B cell (primary cell): ENCODE measurements around the gene SHROOM2.
"Not testable (repeated sequence)": the region's sequence is repeated elsewhere in the genome, so short reads cannot be mapped to it uniquely, and the experiment has no call there.

ENCODE experiments used
- EZH2 ChIP-seq: IDR thresholded peaks from 2 replicates; pipeline ENCODE4 v1.6.1; 2012; ENCODE audit warnings: borderline replicate concordance, low read depth, mild to moderate bottlenecking, moderate library complexity, low read length; ENCODE audit not compliant: insufficient read depth, poor library complexity, severe bottlenecking
- TF ChIP-seq, protein P1 (sequence below): fragments of 200-600 bp; IDR thresholded peaks from one replicate; pipeline ENCODE4 v1.8.0; 2022; ENCODE audit warnings: antibody characterized with exemption, mild to moderate bottlenecking

DNA sequence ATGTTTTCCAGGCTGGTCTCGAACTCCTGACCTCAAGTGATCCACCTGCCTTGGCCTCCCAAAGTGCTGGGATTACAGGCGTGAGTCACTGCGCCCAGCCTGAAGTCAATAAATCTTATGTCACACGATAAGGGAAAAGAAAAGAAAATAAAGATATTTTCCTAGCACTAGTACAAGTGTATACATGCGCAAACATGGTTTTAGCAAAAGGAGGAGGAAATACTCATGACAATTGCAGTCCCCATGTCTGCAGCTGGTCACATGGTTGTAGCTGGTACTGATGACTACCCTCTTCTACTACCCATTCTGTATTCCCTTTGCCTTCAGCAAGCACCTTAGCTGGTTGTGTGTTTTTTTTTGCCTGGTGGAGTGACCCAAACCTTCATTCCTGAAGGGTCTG lies 23.6 kb downstream of the SHROOM2 start:
- not testable (repeated sequence) for TF ChIP-seq EZH2
- TF ChIP-seq, protein P1, sequence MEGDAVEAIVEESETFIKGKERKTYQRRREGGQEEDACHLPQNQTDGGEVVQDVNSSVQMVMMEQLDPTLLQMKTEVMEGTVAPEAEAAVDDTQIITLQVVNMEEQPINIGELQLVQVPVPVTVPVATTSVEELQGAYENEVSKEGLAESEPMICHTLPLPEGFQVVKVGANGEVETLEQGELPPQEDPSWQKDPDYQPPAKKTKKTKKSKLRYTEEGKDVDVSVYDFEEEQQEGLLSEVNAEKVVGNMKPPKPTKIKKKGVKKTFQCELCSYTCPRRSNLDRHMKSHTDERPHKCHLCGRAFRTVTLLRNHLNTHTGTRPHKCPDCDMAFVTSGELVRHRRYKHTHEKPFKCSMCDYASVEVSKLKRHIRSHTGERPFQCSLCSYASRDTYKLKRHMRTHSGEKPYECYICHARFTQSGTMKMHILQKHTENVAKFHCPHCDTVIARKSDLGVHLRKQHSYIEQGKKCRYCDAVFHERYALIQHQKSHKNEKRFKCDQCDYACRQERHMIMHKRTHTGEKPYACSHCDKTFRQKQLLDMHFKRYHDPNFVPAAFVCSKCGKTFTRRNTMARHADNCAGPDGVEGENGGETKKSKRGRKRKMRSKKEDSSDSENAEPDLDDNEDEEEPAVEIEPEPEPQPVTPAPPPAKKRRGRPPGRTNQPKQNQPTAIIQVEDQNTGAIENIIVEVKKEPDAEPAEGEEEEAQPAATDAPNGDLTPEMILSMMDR = not testable (repeated sequence)
